ENCODE results near the gene CELA3A.
"Not testable (repeated sequence)": the region's sequence is repeated elsewhere in the genome, so short reads cannot be mapped to it uniquely, and the experiment has no call there.

GRCh38 chr1:21986386-21986785 is 15.1 kb upstream of the CELA3A start:
- TF ChIP-seq ZNF639 (CRISPR knock-in tag; conservative IDR thresholded peaks at IDR 0.05); ZMYM3 (CRISPR knock-in tag; IDR thresholded peaks at IDR 0.05); IRF2 (CRISPR knock-in tag; IDR thresholded peaks at IDR 0.05); ZBTB21 (CRISPR knock-in tag; IDR thresholded peaks at IDR 0.05); MEF2D (CRISPR knock-in tag; IDR thresholded peaks at IDR 0.05); SETDB1 (CRISPR knock-in tag; IDR thresholded peaks at IDR 0.05; ENCODE audit: borderline replicate concordance); ZNF749 (CRISPR knock-in tag; IDR thresholded peaks at IDR 0.05; ENCODE audit: borderline replicate concordance); NFYB (CRISPR knock-in tag; IDR thresholded peaks at IDR 0.05): not testable (repeated sequence)
- TF ChIP-seq, protein P1, sequence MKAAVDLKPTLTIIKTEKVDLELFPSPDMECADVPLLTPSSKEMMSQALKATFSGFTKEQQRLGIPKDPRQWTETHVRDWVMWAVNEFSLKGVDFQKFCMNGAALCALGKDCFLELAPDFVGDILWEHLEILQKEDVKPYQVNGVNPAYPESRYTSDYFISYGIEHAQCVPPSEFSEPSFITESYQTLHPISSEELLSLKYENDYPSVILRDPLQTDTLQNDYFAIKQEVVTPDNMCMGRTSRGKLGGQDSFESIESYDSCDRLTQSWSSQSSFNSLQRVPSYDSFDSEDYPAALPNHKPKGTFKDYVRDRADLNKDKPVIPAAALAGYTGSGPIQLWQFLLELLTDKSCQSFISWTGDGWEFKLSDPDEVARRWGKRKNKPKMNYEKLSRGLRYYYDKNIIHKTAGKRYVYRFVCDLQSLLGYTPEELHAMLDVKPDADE (CRISPR knock-in tag; IDR thresholded peaks at IDR 0.05), result not testable (repeated sequence)
- TF ChIP-seq, protein P2, sequence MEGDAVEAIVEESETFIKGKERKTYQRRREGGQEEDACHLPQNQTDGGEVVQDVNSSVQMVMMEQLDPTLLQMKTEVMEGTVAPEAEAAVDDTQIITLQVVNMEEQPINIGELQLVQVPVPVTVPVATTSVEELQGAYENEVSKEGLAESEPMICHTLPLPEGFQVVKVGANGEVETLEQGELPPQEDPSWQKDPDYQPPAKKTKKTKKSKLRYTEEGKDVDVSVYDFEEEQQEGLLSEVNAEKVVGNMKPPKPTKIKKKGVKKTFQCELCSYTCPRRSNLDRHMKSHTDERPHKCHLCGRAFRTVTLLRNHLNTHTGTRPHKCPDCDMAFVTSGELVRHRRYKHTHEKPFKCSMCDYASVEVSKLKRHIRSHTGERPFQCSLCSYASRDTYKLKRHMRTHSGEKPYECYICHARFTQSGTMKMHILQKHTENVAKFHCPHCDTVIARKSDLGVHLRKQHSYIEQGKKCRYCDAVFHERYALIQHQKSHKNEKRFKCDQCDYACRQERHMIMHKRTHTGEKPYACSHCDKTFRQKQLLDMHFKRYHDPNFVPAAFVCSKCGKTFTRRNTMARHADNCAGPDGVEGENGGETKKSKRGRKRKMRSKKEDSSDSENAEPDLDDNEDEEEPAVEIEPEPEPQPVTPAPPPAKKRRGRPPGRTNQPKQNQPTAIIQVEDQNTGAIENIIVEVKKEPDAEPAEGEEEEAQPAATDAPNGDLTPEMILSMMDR (CRISPR knock-in tag; IDR thresholded peaks at IDR 0.05), result not testable (repeated sequence)
- TF ChIP-seq, protein P3, sequence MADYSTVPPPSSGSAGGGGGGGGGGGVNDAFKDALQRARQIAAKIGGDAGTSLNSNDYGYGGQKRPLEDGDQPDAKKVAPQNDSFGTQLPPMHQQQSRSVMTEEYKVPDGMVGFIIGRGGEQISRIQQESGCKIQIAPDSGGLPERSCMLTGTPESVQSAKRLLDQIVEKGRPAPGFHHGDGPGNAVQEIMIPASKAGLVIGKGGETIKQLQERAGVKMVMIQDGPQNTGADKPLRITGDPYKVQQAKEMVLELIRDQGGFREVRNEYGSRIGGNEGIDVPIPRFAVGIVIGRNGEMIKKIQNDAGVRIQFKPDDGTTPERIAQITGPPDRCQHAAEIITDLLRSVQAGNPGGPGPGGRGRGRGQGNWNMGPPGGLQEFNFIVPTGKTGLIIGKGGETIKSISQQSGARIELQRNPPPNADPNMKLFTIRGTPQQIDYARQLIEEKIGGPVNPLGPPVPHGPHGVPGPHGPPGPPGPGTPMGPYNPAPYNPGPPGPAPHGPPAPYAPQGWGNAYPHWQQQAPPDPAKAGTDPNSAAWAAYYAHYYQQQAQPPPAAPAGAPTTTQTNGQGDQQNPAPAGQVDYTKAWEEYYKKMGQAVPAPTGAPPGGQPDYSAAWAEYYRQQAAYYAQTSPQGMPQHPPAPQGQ (CRISPR knock-in tag; IDR thresholded peaks at IDR 0.05; ENCODE audit: borderline replicate concordance), result not testable (repeated sequence)
